Thyroid gland (tissue), 4 donors: Measurements from ENCODE around the gene CHMP4A. TPM values are rescaled to one million over a fixed set of nuclear protein-coding genes. Genes with fewer than 3 reads are reported as not detected.
A peak's percentile ranks its signal among the peaks of the same experiment; 100 is the strongest.
"Not testable (repeated sequence)": the region's sequence is repeated elsewhere in the genome, so short reads cannot be mapped to it uniquely, and the experiment has no call there.

Source experiments
- DNase-seq, 2 donors: peaks; one replicate each; pipeline ENCODE4 v3.0.0-alpha.2; 2019
- H3K27ac ChIP-seq, 3 donors: fragments of 200-600 bp; sonication (generic); 1 replicate in 2 of 3; 2 replicates in 1 of 3; pipeline ENCODE4 v1.5.1; 2016 to 2019; ENCODE audit warnings: mild to moderate bottlenecking in 1 of 3, moderate library complexity in 1 of 3
- H3K27me3 ChIP-seq: fragments of 200-600 bp; sonication (generic); one replicate; pipeline ENCODE4 v1.5.1; 2019
- H3K36me3 ChIP-seq, 2 donors: fragments of 200-600 bp; sonication (generic); one replicate each; pipeline ENCODE4 v1.5.1; 2016 to 2019
- H3K4me1 ChIP-seq, 2 donors: fragments of 200-600 bp; sonication (generic); one replicate each; pipeline ENCODE4 v1.5.1; 2017 to 2019
- H3K4me3 ChIP-seq, 3 donors: fragments of 200-600 bp; sonication (generic); replicated peaks in 1 of 3; 1 replicate in 2 of 3; 2 replicates in 1 of 3; pipeline ENCODE4 v1.5.1; 2016; ENCODE audit warnings: mild to moderate bottlenecking in 1 of 3
- H3K9me3 ChIP-seq: fragments of 200-600 bp; sonication (generic); one replicate; pipeline ENCODE4 v1.5.1; 2017
- CTCF ChIP-seq, 6 experiments: fragments of 200-600 bp in 3 of 6; fragments of 450-650 bp in 3 of 6; sonication (generic) in 3 of 6; IDR thresholded peaks; one replicate each; pipeline ENCODE4 v1.5.1; 2016 to 2019; ENCODE audit warnings: antibody characterized with exemption in 6 of 6, mild to moderate bottlenecking in 2 of 6, inconsistent platforms in 1 of 6, moderate library complexity in 1 of 6
- POLR2A ChIP-seq, 2 donors: fragments of 450-650 bp; IDR thresholded peaks; one replicate each; pipeline ENCODE4 v1.6.1; 2017; ENCODE audit warnings: antibody characterized with exemption in 2 of 2, mild to moderate bottlenecking in 2 of 2, moderate library complexity in 1 of 2
- WGBS, 2 donors: methylation state at CpG; one replicate each; pipeline ENCODE4 v1.1.5; 2017; 5-methylcytosine and 5-hydroxymethylcytosine counted together
- intact Hi-C: fragments of 100-400 bp; cut with DNase I; formaldehyde crosslinking; loops from one replicate; pipeline ENCODE4 v1.15.1; 2023
- total RNA-seq, 4 donors: library from RNA; depleted of rRNA; stranded (reverse); fragments of >200 nt; gene quantifications; one replicate each; pipeline ENCODE4 v1.2.3, GENCODE V29; 2016

The CHMP4A gene
- total RNA-seq, 4 donors from 2014 or later, result 26.5 to 60.2 (median 46.2) TPM

GRCh38 chr14:24224618-24225071 is 11.4 kb upstream of the CHMP4A start:
- H3K36me3 ChIP-seq, result no peaks in the 10 kb centered on the region
- TF ChIP-seq POLR2A (IDR thresholded peaks at IDR 0.05) (no peak), CTCF (IDR thresholded peaks at IDR 0.05) (no peak)
- intact Hi-C loops, result no loop called here
- H3K4me1 ChIP-seq, result peaks cover 6 to 16% of the 10 kb centered on the region in 2 donors
- WGBS, 2 donors, result 58 to 61% methylated on average over 7 of the region's 7 CpGs
- no peak overlapping the region for H3K4me3 ChIP-seq
- H3K9me3 ChIP-seq, result no peaks in the 10 kb centered on the region
- no peaks in the 10 kb centered on the region for H3K27me3 ChIP-seq
- peak; percentile 42 to 61 for DNase-seq
- peak overlapping the region; percentile 3 to 56 (median 46) for H3K27ac ChIP-seq

- H3K27me3 ChIP-seq, H3K4me3 ChIP-seq, intact Hi-C loops, H3K27ac ChIP-seq, DNase-seq, H3K36me3 ChIP-seq, H3K9me3 ChIP-seq: not testable (repeated sequence)
- 99 to 100% methylated on average over 4 of the region's 4 CpGs for WGBS, 2 donors
- peaks cover 6 to 16% of the 10 kb centered on the region in 2 donors for H3K4me1 ChIP-seq
Observed at GRCh38 chr14:24222987-24223386, 9.7 kb upstream of the CHMP4A start.

GRCh38 chr14:24219521-24219920 is 6.2 kb upstream of the CHMP4A start:
- Histone ChIP-seq H3K27ac (no peak overlapping the region), H3K36me3 (no peaks in the 10 kb centered on the region), H3K9me3 (no peaks in the 10 kb centered on the region), H3K4me1 (peaks cover 2 to 16% of the 10 kb centered on the region in 2 donors), H3K27me3 (no peaks in the 10 kb centered on the region), H3K4me3 (no peak overlapping the region)
- DNase-seq, result no peak
- intact Hi-C loops, result no loop called here
- no peak for TF ChIP-seq CTCF (IDR thresholded peaks at IDR 0.05)
- no peak for TF ChIP-seq POLR2A (IDR thresholded peaks at IDR 0.05)
- WGBS, 2 donors, result 59 to 63% methylated on average over 3 of the region's 3 CpGs

- Histone ChIP-seq H3K4me1 (peaks cover 0 to 15% of the 10 kb centered on the region in 2 donors), H3K27me3 (no peaks in the 10 kb centered on the region), H3K27ac (no peak overlapping the region), H3K36me3 (no peaks in the 10 kb centered on the region), H3K4me3 (no peak overlapping the region), H3K9me3 (no peaks in the 10 kb centered on the region)
- no peak for TF ChIP-seq POLR2A (IDR thresholded peaks at IDR 0.05)
- TF ChIP-seq CTCF (IDR thresholded peaks at IDR 0.05), result no peak
- 90 to 97% methylated on average over 4 of the region's 4 CpGs for WGBS, 2 donors
- intact Hi-C loops, result no loop called here
- DNase-seq, result no peak
Observed at GRCh38 chr14:24219080-24219479, 5.8 kb upstream of the CHMP4A start.

GRCh38 chr14:24216876-24217275 is 3.6 kb upstream of the CHMP4A start:
- H3K36me3 ChIP-seq, intact Hi-C loops, H3K27me3 ChIP-seq, DNase-seq, H3K4me3 ChIP-seq, H3K27ac ChIP-seq, H3K9me3 ChIP-seq: not testable (repeated sequence)
- 87 to 92% methylated on average over 1 of the region's 1 CpG for WGBS, 2 donors
- peaks cover 0 to 28% of the 10 kb centered on the region in 2 donors for H3K4me1 ChIP-seq

GRCh38 chr14:24216345-24216699 is 3.0 kb upstream of the CHMP4A start:
- no peaks in the 10 kb centered on the region for H3K27me3 ChIP-seq
- H3K4me3 ChIP-seq, result no peak overlapping the region
- TF ChIP-seq CTCF (IDR thresholded peaks at IDR 0.05) (no peak), POLR2A (IDR thresholded peaks at IDR 0.05) (no peak)
- intact Hi-C loops, result no loop called here
- peak overlapping the region in 2 of 3 donors; percentile 85 to 87 for H3K27ac ChIP-seq
- no peaks in the 10 kb centered on the region for H3K9me3 ChIP-seq
- WGBS, 2 donors, result 82 to 90% methylated on average over 2 of the region's 2 CpGs
- no peaks in the 10 kb centered on the region for H3K36me3 ChIP-seq
- DNase-seq, result no peak
- H3K4me1 ChIP-seq, result peaks cover 0 to 28% of the 10 kb centered on the region in 2 donors
